Renal pelvis (tissue), 4 donors: ENCODE measurements around the gene SAMD3. TPM values are rescaled to one million over a fixed set of nuclear protein-coding genes. Genes with fewer than 3 reads are reported as not detected.
A peak's percentile ranks its signal among the peaks of the same experiment; 100 is the strongest.
"Not testable (repeated sequence)": the region's sequence is repeated elsewhere in the genome, so short reads cannot be mapped to it uniquely, and the experiment has no call there.

Experiments used
- DNase-seq: peaks from one replicate; pipeline ENCODE4 v3.0.0-alpha.2; 2013
- polyA plus RNA-seq, 3 donors: library from polyadenylated mRNA; unstranded; fragments of 120-200 nt; gene quantifications; one replicate each; pipeline ENCODE4 v1.2.1, GENCODE V29; 2013; ENCODE audit not compliant: insufficient read length in 3 of 3

SAMD3 gene
- polyA plus RNA-seq, 3 donors = 0.64 to 1.0 (median 0.90) TPM

GRCh38 chr6:130176378-130176777, 46.4 kb downstream of the SAMD3 start:
- no peak for DNase-seq

GRCh38 chr6:130173377-130174004, 49.3 kb downstream of the SAMD3 start:
- not testable (repeated sequence) for DNase-seq

- DNase-seq = not testable (repeated sequence)
Observed at GRCh38 chr6:130170160-130170559, 52.6 kb downstream of the SAMD3 start.

GRCh38 chr6:130167655-130168054, 55.1 kb downstream of the SAMD3 start:
- no peak for DNase-seq

- DNase-seq = no peak
Observed at GRCh38 chr6:130164251-130164650, 58.5 kb downstream of the SAMD3 start.

- DNase-seq = no peak
Observed at GRCh38 chr6:130163266-130163665, 59.5 kb downstream of the SAMD3 start.

- no peak for DNase-seq
Observed at GRCh38 chr6:130162421-130162820, 60.3 kb downstream of the SAMD3 start.

GRCh38 chr6:130161683-130162404, 60.9 kb downstream of the SAMD3 start:
- DNase-seq = peak; percentile 46

- DNase-seq = no peak
Observed at GRCh38 chr6:130159956-130160355, 62.8 kb downstream of the SAMD3 start.

GRCh38 chr6:130158548-130158947, 64.2 kb downstream of the SAMD3 start:
- no peak for DNase-seq

GRCh38 chr6:130158056-130158455, 64.7 kb downstream of the SAMD3 start:
- DNase-seq = no peak

GRCh38 chr6:130156908-130157307, 65.8 kb downstream of the SAMD3 start:
- no peak for DNase-seq

GRCh38 chr6:130152908-130153510, 69.7 kb downstream of the SAMD3 start:
- no peak for DNase-seq

- DNase-seq = no peak
Observed at GRCh38 chr6:130150906-130151305, 71.8 kb downstream of the SAMD3 start.

GRCh38 chr6:130149016-130149415, 73.7 kb downstream of the SAMD3 start:
- DNase-seq = not testable (repeated sequence)

GRCh38 chr6:130148181-130148580, 74.6 kb downstream of the SAMD3 start:
- no peak for DNase-seq

- DNase-seq = no peak
Observed at GRCh38 chr6:130147111-130147510, 75.6 kb downstream of the SAMD3 start.

GRCh38 chr6:130143709-130144108, 79.0 kb downstream of the SAMD3 start:
- DNase-seq = no peak

- DNase-seq = no peak
Observed at GRCh38 chr6:130140084-130140483, 82.7 kb downstream of the SAMD3 start.

- no peak for DNase-seq
Observed at GRCh38 chr6:130138909-130139242, 83.9 kb downstream of the SAMD3 start.

GRCh38 chr6:130138116-130138908, 84.4 kb downstream of the SAMD3 start:
- no peak for DNase-seq

GRCh38 chr6:130136798-130137197, 86.0 kb downstream of the SAMD3 start:
- DNase-seq = no peak

- DNase-seq = peak; percentile 1
Observed at GRCh38 chr6:130134582-130134981, 88.2 kb downstream of the SAMD3 start.
